ENCODE data around the gene PDLIM4. TPM values are rescaled to one million over a fixed set of nuclear protein-coding genes. Genes with fewer than 3 reads are reported as not detected.

PDLIM4 gene
- polyA plus RNA-seq, 3 donors, result 2.2 to 39.4 (median 17.5) TPM

DNA sequence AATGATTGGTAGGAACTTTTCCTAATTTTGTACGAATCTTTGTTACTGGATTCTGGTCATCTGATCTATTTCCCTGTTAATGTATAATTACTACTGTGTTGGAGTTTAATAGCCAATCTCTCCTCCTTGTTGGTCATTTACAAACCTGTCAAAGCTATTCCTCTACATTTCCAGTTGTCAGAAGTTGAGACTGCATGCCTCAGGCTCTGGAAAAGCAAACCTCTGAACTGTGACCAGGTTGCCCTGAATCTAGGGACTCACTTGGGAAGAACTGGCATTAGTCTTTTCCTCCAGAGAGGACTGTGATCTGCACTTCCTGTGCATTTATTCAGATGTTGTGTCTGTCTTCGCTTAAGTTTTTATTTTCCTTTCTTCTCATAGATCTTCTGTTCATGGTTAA lies 16.1 kb downstream of the PDLIM4 start:
- WGBS, 3 donors, result 82 to 85% (median 82%) methylated on average over 2 of the region's 2 CpGs

DNA sequence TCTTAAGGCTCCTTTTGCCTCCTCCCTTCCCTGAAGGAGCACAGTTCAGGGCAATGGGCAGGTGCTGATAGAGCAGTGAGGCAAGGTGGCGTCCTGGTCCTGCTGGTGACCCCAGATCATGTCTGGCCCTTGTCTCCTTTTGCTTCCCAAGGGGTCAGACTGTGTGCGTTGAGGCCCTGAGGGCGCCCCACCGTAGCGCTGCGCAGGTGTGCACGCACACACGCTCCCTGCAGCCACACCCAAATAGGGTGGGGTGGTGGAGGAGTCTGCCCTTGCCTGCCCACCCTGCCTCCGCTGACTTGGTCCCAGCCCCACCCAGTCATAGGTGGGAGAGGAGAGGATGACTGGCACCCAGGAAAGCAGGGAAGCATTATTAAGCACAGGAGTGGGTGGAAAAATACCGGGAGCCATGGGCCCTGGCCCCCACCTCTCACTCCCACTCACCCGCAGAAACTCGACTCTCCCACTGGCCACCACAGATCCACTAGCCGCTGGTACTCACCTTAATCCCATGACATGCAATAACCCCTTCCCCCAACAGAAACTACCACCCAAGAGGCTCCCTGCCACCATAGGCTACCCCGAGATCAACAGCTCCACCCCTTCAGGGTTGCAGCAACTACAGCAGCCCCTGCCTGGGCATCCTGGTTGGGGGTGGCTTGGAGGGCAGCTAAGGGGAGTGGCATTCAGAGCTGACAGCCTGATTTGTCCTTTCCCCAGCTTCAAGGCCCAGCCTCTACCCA lies 16.7 kb downstream of the PDLIM4 start:
- 84 to 92% (median 92%) methylated on average over 14 of the region's 14 CpGs for WGBS, 3 donors
- H3K27ac ChIP-seq (ENCODE audit: low read depth, low read length), result no peak overlapping the region

More for the DNA sequence above, 16.1 kb downstream of the PDLIM4 start:
- H3K27ac ChIP-seq (ENCODE audit: low read depth, low read length), result no peak overlapping the region

GRCh38 chr5:132275367-132276220 lies 18.1 kb downstream of the PDLIM4 start:
- H3K27ac ChIP-seq (ENCODE audit: low read depth, low read length), result no peak overlapping the region
- 81 to 92% (median 82%) methylated on average over 5 of the region's 5 CpGs for WGBS, 3 donors

GRCh38 chr5:132277256-132277655 lies 19.8 kb downstream of the PDLIM4 start:
- no peak overlapping the region for H3K27ac ChIP-seq (ENCODE audit: low read depth, low read length)
- 78 to 94% (median 90%) methylated on average over 6 of the region's 6 CpGs for WGBS, 3 donors

- H3K27ac ChIP-seq (ENCODE audit: low read depth, low read length), result no peak overlapping the region
- WGBS, 3 donors, result 84 to 92% (median 90%) methylated on average over 6 of the region's 6 CpGs
Measured at GRCh38 chr5:132277971-132278853, 20.7 kb downstream of the PDLIM4 start.

DNA sequence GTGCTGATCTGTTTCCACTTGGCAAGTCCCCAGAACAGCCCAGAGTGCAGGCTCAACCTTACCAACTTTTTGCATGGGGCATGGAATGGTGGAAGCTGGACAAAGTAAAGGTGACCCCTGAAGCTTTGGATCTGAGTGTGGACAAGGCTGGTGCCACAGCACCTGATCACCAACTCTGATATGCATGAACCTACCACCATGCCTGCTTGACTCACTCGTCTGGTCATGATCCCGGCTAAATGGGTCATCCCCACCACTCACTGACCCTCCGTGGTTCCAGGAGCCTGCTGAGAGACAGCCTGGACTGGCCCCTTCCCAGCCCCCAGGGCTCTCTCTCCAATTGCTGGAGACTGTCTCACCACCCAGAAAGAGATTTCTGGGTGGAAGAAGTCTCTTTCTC lies 22.3 kb downstream of the PDLIM4 start:
- 86 to 94% (median 88%) methylated on average over 3 of the region's 3 CpGs for WGBS, 3 donors
- no peak overlapping the region for H3K27ac ChIP-seq (ENCODE audit: low read depth, low read length)

DNA sequence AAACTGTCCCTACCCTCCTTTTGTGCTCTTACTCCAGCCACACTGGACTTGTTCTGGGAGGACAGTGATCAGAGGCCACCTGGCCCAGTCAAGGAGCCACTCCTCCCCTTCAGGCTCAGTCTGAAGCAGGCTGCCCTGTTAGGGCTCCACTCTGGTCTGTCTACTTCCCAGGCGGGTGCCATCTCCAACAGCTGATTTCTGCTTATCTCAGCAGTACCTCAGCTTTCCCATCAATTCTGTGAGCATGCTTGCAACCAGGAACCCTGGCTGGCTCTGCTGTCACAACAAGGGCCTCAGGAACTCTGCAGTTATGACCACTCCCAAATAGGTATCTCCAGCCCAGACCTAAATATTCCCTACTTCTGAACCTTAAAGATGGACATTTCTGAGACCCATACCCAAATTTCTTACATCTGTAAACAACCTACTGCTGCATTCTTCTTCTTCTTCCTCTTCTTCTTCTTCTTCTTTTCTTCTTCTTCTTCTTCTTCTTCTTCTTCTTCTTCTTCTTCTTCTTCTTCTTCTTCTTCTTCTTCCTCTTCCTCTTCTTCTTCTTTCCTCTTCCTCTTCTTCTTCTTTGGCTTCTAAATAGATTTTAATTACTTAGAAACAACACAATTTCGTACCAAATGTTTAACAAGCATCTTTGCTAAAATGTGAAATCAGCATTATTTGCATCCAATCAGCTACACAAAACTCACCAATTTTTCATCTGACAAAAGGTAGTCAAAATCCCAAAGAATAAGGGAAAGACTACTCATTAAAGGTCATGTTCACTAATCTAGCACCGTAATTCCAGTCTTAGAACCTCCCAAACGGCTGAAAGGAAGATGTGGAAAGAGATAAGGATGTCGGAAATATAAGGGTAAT lies 23.1 kb downstream of the PDLIM4 start:
- WGBS, 3 donors, result 83 to 90% (median 89%) methylated on average over 5 of the region's 5 CpGs
- H3K27ac ChIP-seq (ENCODE audit: low read depth, low read length), result no peak overlapping the region

DNA sequence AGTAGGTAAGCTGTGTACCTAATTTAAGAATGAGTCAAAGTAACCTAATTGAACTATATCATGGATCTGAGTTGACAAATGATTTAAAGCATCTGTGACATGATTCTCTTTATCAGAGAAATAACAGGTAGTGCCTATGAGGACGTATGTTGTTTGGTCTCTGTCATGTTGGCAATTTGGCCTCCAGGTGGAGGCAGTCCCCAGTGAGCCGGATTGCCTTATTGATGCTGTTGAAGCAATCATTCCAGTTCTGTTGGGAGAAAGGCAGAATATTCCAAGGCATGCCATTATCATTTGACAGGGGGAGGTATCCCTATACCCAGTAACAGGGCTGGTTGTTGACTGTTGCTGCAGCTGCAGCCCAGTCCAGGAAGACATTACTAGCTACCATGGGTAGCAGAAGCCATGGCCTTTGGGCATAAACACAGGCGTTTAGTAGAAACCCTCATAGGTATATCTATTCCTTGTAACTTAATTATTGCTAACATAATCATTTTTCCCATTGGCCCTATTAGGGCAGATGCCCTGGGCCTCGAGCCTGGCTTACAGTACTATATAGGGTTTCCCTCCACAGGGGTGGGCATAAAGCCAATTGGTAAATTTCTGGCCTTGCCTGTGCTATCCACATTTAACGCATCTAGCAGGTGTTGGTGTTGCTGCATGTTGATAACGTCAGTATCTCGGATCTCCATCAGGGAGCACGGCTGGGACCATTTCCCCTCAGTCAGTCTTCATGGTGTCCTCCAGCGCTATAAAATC lies 24.5 kb downstream of the PDLIM4 start:
- WGBS, 3 donors, result 88 to 93% (median 88%) methylated on average over 9 of the region's 9 CpGs

DNA sequence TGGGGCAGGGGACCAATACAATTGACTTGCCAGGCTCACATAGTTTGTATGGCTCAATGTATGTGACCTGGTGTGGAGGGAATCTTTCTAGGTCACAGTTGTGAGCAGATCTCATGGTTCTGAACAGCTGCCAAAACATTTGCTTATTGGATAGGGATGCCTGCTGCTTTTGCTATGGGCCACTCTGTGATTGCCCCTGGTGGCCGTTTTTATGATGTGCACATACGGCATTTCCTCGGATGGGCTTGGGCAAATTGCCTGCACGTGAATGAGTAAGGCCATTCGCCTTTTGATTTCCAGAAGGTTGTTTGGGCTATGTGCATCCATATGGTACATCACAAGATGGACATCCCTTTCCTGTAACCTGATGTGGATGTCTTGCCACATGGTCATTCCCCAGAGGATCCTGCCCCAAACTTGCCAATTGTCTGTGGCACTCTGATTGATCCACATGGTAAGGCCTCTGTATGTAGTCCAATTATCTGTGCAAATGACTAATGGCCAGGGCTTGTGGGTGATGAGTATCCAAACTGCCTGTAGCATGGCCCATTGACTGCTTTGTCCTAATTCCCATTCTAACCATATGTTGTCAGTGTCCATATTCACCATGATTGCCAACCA lies 26.0 kb downstream of the PDLIM4 start:
- H3K27ac ChIP-seq (ENCODE audit: low read depth, low read length), result no peak overlapping the region
- 25 to 57% (median 43%) methylated on average over 5 of the region's 5 CpGs for WGBS, 3 donors

More for the DNA sequence above, 24.5 kb downstream of the PDLIM4 start:
- H3K27ac ChIP-seq (ENCODE audit: low read depth, low read length), result no peak overlapping the region

DNA sequence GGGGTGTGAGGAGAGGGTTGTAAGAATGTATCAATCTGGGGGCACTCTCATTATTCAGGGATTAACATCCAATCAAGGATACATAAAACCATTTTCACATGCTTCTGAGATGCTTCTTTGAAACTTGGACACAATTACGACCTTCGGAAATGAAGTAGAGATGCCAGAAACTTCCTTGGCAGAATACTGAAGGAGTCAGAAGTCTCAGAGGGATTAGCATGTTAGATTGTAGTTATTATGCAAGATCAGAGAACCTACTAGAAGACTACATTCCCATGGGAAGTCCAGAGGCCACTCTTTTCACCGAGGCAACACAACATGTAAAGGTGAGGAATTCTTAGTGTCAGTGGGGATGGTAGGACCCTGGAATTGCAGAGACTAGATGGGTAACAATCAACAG lies 31.6 kb downstream of the PDLIM4 start:
- H3K27ac ChIP-seq (ENCODE audit: low read depth, low read length), result no peak overlapping the region
- 48 to 84% (median 62%) methylated on average over 3 of the region's 3 CpGs for WGBS, 3 donors

GRCh38 chr5:132291026-132291425 lies 33.5 kb downstream of the PDLIM4 start:
- H3K27ac ChIP-seq (ENCODE audit: low read depth, low read length), result no peak overlapping the region
- WGBS, 3 donors, result 96 to 97% (median 96%) methylated on average over 2 of the region's 2 CpGs

- H3K27ac ChIP-seq (ENCODE audit: low read depth, low read length), result peak overlapping the region; percentile 96
- 1 to 2% (median 2%) methylated on average over 47 to 50 of the region's 50 CpGs for WGBS, 3 donors
Measured at GRCh38 chr5:132293066-132293991, 35.8 kb downstream of the PDLIM4 start.

- peak within 1 kb of the TSS; percentile 96 for H3K27ac ChIP-seq (ENCODE audit: low read depth, low read length)
Measured at GRCh38 chr5:132293992-132294727, 36.7 kb downstream of the PDLIM4 start, which contains the start of gene SLC22A4. SLC22A4 (plus strand) TSS chr5:132294394; CDS start chr5:132294617, 223 bp downstream.

DNA sequence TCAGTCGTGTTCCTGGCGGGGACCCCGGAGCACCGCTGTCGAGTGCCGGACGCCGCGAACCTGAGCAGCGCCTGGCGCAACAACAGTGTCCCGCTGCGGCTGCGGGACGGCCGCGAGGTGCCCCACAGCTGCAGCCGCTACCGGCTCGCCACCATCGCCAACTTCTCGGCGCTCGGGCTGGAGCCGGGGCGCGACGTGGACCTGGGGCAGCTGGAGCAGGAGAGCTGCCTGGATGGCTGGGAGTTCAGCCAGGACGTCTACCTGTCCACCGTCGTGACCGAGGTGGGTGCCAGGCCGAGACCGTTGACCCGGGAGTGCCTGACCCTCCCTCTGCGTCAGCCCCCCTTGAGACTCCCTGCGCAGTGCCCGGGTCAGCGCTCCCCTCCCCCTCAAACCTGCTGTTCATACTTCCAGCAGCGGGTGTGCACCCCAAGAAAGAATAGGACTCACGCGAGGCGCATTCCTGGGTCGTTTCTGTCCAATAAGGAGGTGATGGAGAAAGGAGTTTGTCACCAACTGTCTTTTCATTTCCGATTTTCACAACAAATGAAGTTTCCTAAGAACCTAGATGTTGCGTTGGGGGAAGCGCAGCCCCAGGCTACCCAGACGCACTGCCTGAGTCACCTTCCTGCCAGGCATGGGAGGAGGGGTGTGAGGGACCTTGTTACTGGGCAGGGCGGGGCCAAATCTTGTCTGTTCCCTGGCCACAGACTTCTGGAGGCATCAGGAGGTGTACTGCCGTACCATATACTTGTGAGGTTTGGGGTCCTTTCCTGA lies 37.4 kb downstream of the PDLIM4 start:
- H3K27ac ChIP-seq (ENCODE audit: low read depth, low read length), result peak overlapping the region; percentile 96
- 5 to 6% (median 6%) methylated on average over 50 of the region's 50 CpGs for WGBS, 3 donors

More at GRCh38 chr5:132293992-132294727, 36.7 kb downstream of the PDLIM4 start, which contains the start of gene SLC22A4:
- WGBS, 3 donors, result 0% methylated on average over 47 to 63 of the region's 63 CpGs
